Breast epithelium (tissue), 3 donors: ENCODE data around the gene TP63.

ENCODE experiments used
- CTCF ChIP-seq, 3 donors: fragments of 450-650 bp; IDR thresholded peaks; one replicate each; pipeline ENCODE4 v1.5.1; 2016 to 2017; ENCODE audit warnings: antibody characterized with exemption in 3 of 3, mild to moderate bottlenecking in 3 of 3, moderate library complexity in 3 of 3
- POLR2A ChIP-seq: fragments of 450-650 bp; IDR thresholded peaks from one replicate; pipeline ENCODE4 v1.6.1; 2016; ENCODE audit warnings: antibody characterized with exemption, mild to moderate bottlenecking, moderate library complexity
- POLR2AphosphoS5 ChIP-seq, 3 donors: sonication (generic); formaldehyde crosslinking; IDR thresholded peaks; one replicate each; pipeline ENCODE4 v1.6.1; 2017; ENCODE audit warnings: antibody characterized with exemption in 3 of 3

GRCh38 chr3:189766416-189766815, 135.2 kb downstream of the TP63 start:
- TF ChIP-seq POLR2AphosphoS5 (IDR thresholded peaks at IDR 0.05) (peak in 1 of 3 donors; percentile 54), POLR2A (no peak), CTCF (IDR thresholded peaks at IDR 0.05) (no peak)
